ENCODE results near the gene DEPDC5.

The DEPDC5 gene

DNA sequence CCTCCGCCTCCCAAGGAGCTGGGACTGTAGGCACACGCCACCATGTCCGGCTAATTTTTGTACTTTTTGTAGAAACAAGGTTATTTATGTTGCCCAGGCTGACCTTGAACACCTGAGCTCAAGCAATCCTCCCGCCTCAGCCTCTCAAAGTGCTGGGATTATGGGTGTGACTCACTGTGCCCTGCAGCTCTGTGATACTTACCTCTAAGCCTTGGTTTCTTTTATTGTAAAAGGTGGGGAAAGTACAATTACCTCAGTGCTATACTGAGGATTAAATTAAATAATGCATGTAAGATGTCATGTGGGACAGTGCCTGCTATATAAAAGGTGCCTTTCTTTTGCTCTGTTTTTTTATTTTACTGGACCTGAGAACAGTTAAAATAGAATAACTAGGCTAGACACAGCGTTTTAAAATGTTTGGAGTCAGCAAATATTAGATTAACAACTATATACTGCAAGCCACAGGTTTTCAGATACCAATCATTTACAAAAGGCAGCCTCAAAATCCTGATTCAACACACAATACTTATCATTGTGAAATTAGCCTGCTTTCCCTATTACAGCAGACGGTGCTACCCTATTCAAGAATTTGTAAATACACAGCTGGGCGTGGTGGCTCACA lies 33.9 kb upstream of the DEPDC5 start:
- Histone ChIP-seq H3K27ac (ENCODE audit: low read depth, low read length) (no peak overlapping the region), H3K79me2 (ENCODE audit: control insufficient read depth, low read length) (peaks cover 40% of the 10 kb centered on the region), H3K9me3 (ENCODE audit: control insufficient read depth, insufficient read depth, low read length) (no peaks in the 10 kb centered on the region), H3K27me3 (ENCODE audit: control insufficient read depth, low read length) (no peaks in the 10 kb centered on the region), H3K9me2 (replicated peaks; ENCODE audit: control insufficient read depth, low read length) (no peaks in the 10 kb centered on the region), H3K4me2 (ENCODE audit: low read length) (no peak overlapping the region), H3F3A (ENCODE audit: control insufficient read depth, insufficient read depth) (no peaks in the 10 kb centered on the region), H3K4me3 (ENCODE audit: low read length) (no peak overlapping the region), H3K4me1 (ENCODE audit: control insufficient read depth, low read length) (no peaks in the 10 kb centered on the region), H4K20me1 (ENCODE audit: control insufficient read depth, insufficient read depth, low read depth, low read length) (peaks cover 3% of the 10 kb centered on the region; the same call in 1 of the 2 replicates), H3K36me3 (ENCODE audit: control insufficient read depth, low read length) (peaks cover 76% of the 10 kb centered on the region)
- TF ChIP-seq, protein P1, sequence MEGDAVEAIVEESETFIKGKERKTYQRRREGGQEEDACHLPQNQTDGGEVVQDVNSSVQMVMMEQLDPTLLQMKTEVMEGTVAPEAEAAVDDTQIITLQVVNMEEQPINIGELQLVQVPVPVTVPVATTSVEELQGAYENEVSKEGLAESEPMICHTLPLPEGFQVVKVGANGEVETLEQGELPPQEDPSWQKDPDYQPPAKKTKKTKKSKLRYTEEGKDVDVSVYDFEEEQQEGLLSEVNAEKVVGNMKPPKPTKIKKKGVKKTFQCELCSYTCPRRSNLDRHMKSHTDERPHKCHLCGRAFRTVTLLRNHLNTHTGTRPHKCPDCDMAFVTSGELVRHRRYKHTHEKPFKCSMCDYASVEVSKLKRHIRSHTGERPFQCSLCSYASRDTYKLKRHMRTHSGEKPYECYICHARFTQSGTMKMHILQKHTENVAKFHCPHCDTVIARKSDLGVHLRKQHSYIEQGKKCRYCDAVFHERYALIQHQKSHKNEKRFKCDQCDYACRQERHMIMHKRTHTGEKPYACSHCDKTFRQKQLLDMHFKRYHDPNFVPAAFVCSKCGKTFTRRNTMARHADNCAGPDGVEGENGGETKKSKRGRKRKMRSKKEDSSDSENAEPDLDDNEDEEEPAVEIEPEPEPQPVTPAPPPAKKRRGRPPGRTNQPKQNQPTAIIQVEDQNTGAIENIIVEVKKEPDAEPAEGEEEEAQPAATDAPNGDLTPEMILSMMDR (IDR thresholded peaks at IDR 0.05; ENCODE audit: low read depth, low read length, poor library complexity, severe bottlenecking), result no peak
- TF ChIP-seq EZH2phosphoT487 (IDR thresholded peaks at IDR 0.05; ENCODE audit: borderline replicate concordance, low read length), result no peak

DNA sequence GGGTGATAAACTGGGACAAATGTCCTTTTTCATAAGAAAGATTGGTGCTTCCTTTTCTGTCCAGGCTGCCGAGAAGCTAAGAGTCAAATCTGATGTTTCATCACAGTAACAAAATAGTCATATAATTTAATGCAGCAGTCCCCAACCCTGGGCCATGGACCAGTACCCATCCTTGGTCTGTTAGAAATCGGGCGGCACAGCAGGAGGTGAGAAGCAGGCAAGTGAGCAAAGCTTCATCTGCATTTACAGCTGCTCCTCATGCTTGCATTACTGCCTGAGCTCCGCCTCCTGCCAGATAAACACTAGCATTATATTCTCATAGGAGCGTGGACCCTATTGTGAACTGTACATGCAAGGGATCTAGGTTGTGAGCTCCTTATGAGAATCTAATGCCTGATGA lies 30.1 kb upstream of the DEPDC5 start:
- Histone ChIP-seq H3K4me3 (ENCODE audit: low read length) (no peak overlapping the region), H4K20me1 (ENCODE audit: control insufficient read depth, insufficient read depth, low read depth, low read length) (peaks cover 5% of the 10 kb centered on the region; the same call in 1 of the 2 replicates), H3K27me3 (ENCODE audit: control insufficient read depth, low read length) (no peaks in the 10 kb centered on the region), H3K4me1 (ENCODE audit: control insufficient read depth, low read length) (no peaks in the 10 kb centered on the region), H3K9me3 (ENCODE audit: control insufficient read depth, insufficient read depth, low read length) (no peaks in the 10 kb centered on the region), H3K36me3 (ENCODE audit: control insufficient read depth, low read length) (peaks cover 68% of the 10 kb centered on the region), H3K4me2 (ENCODE audit: low read length) (no peak overlapping the region), H3K79me2 (ENCODE audit: control insufficient read depth, low read length) (peaks cover 69% of the 10 kb centered on the region), H3K9me2 (replicated peaks; ENCODE audit: control insufficient read depth, low read length) (no peaks in the 10 kb centered on the region), H3K27ac (ENCODE audit: low read depth, low read length) (no peak overlapping the region), H3F3A (ENCODE audit: control insufficient read depth, insufficient read depth) (no peaks in the 10 kb centered on the region)
- TF ChIP-seq EZH2phosphoT487 (IDR thresholded peaks at IDR 0.05; ENCODE audit: borderline replicate concordance, low read length), result no peak
- TF ChIP-seq, protein P1 (IDR thresholded peaks at IDR 0.05; ENCODE audit: low read depth, low read length, poor library complexity, severe bottlenecking), result no peak

DNA sequence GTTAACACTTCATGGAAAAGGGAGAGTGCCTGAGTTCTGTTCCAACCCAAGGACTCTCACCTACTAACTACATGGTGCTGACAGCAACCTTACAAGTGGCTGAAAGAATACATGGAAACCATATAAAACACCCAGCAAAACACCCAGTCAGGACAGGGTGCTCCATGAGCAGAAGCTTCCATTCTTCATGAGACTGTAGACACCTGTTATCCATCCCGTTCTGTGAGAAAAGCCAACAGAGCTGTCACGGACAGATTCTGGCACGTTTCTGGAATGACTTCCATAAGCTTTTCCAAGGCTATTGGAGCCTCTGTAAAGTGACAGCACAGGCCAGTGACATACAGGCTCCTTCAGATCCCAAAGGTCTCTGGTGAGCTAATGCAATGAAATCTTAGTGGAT lies 27.1 kb upstream of the DEPDC5 start:
- Histone ChIP-seq H3K9me3 (ENCODE audit: control insufficient read depth, insufficient read depth, low read length) (no peaks in the 10 kb centered on the region), H3K27me3 (ENCODE audit: control insufficient read depth, low read length) (no peaks in the 10 kb centered on the region), H3K9me2 (replicated peaks; ENCODE audit: control insufficient read depth, low read length) (no peaks in the 10 kb centered on the region), H3K4me2 (ENCODE audit: low read length) (no peak overlapping the region), H3F3A (ENCODE audit: control insufficient read depth, insufficient read depth) (no peaks in the 10 kb centered on the region), H3K4me3 (ENCODE audit: low read length) (no peak overlapping the region), H3K79me2 (ENCODE audit: control insufficient read depth, low read length) (peaks cover 80% of the 10 kb centered on the region), H3K36me3 (ENCODE audit: control insufficient read depth, low read length) (peaks cover 59% of the 10 kb centered on the region), H4K20me1 (ENCODE audit: control insufficient read depth, insufficient read depth, low read depth, low read length) (peaks cover 8% of the 10 kb centered on the region; the same call in 1 of the 2 replicates), H3K4me1 (ENCODE audit: control insufficient read depth, low read length) (no peaks in the 10 kb centered on the region), H3K27ac (ENCODE audit: low read depth, low read length) (no peak overlapping the region)
- TF ChIP-seq, protein P1 (IDR thresholded peaks at IDR 0.05; ENCODE audit: low read depth, low read length, poor library complexity, severe bottlenecking), result no peak
